ENCODE data around the gene TRIB2.

Gene TRIB2

DNA sequence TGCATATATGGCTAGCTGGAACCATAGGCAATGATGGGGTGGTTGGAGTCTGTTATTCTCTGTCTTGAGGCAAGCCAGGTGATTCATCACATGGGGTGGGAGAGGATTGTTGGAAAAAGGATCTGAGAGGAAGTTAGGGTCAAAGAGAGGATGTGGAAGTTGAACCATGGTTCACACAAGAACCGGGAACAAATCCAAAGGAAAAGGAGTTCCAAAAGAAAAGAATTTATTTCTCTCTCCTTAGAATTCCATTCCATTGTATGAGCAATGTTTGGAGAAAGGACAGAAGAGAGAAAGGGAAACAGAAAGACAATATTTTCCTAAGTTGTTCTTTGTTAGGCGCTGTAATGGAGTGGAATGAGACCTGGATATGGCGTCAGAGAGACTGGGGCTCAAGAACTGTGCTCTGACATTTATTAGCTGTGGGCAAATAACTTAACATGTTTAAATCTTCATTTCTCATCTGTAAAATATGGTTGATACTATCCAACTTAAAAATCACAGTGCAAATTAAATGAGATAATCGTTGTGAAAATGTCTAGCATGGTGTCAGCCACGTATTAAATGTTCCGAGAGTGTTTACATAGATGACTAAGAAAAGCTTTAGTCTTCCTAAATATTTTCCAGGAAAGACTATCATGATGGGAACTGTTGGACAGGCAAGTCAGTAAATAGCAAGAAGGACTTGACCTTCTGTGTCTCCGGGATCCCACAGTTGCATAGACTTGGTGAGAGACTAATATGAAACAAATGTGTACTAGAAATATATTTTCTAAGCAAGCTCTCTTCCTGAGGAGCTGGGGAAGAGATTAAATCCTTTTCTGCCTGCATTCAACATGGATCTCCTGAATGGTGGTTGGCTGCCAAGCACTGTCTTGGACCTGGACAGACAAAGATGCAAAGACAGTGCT is 71.4 kb downstream of the TRIB2 start:
- DNase-seq: no peak

DNA sequence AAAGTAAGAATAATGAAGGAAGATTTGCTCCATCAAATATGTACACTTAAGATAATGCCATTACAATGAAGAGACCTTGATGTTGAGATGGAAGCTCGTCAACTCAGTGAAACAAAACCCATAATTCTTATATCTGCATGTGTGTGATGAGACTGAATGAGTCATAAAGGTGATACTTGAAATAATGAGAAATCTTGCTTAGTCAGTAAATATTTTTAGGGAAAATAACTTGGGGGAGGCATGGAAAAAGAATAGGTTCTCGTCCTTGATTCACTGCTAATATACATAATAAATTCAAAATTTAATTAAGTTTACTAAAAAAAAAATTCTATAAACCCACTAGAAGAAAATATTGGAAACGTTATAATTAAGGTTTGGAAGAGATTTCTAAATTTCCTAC is 75.2 kb downstream of the TRIB2 start:
- DNase-seq: no peak

Data from NCI-H526 treated with DMSO at 0.1 percent for 48 hours (cell line).